ELF-1 (cell line): ENCODE results near the gene TAF4B.
"Not testable (repeated sequence)": the region's sequence is repeated elsewhere in the genome, so short reads cannot be mapped to it uniquely, and the experiment has no call there.

Experiments
- DNase-seq: peaks from one replicate; pipeline ENCODE4 v3.0.0-alpha.2; 2016; ENCODE audit warnings: low read depth, low spot score

The TAF4B gene

DNA sequence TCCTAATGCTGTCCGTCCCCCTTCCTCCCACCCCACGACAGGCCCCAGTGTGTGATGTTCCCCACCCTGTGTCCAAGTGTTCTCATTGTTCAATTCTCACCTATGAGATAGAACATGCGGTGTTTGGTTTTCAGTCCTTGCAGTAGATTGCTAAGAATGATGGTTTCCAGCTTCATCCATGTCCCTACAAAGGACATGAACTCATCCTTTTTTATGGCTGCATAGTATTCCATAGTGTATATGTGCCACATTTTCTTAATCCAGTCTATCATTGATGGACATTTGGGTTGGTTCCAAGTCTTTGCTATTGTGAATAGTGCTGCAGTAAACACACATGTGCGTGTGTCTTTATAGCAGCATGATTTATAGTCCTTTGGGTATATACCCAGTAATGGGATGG is 12.5 kb downstream of the TAF4B start:
- DNase-seq: not testable (repeated sequence)

DNA sequence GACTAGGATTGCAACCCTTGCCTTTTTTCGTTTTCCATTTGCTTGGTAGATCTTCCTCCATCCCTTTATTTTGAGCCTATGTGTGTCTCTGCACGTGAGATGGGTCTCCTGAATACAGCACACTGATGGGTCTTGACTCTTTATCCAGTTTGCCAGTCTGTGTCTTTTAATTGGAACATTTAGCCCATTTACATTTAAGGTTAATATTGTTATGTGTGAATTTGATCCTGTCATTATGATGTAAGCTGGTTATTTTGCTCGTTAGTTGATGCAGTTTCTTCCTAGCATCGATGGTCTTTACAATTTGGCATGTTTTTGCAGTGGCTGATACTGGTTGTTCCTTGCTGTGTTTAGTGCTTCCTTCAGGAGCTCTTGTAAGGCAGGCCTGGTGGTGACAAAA is 16.1 kb downstream of the TAF4B start:
- not testable (repeated sequence) for DNase-seq

DNA sequence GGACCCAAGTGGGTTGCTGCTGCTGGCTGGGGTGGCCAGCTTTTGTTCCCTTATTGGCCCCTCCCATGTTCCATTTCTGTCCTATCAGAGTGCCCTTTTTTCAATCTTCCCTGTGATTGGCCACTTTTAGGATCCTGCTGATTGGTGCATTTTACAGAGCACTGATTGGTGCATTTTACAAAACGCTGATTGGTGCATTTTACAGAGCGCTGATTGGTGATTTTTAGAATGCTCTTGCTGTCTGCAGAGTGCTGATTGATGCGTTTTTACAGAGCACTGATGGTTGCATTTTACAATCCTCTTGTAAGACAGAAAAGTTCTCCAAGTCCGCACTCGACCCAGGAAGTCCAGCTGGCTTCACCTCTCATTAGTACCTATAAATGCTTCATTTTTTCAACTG is 19.2 kb downstream of the TAF4B start:
- DNase-seq: not testable (repeated sequence)

DNA sequence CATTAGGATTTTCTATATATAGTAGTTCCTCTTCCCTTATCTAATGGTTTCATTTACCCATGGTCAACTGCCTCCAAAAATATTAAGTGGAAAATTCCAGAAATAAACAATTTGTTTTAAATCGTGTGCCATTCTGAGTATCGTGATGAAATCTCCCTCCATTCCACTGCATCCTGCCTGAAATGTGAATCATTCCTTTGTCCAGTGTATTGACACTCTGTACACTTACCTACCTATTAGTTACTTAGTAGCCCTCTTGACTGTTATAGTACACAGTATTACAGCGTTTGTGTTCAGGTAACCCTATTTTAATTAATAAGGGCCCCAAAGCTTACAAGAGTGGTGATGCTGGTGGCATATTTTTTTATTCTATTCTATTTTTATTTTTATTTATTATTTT is 26.2 kb downstream of the TAF4B start:
- DNase-seq: no peak

DNA sequence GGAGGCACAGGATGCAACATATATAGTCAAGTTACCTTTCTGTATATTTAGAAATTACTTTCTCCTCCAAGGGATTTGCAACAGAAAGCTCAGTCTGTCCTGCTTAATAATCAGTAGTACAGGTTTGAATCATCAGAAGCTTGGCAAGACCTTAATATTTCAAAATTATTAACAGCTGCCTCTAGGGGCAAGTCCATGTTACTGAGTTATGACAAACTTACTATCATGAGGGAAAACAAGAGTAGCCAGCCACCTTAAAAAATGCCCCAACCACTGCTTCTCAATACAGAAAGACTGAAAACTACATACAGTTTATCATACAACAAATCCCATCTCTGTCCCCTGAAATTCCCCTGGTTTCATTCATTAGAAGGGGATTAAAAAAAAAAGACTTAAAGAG is 28.6 kb downstream of the TAF4B start:
- not testable (repeated sequence) for DNase-seq

DNA sequence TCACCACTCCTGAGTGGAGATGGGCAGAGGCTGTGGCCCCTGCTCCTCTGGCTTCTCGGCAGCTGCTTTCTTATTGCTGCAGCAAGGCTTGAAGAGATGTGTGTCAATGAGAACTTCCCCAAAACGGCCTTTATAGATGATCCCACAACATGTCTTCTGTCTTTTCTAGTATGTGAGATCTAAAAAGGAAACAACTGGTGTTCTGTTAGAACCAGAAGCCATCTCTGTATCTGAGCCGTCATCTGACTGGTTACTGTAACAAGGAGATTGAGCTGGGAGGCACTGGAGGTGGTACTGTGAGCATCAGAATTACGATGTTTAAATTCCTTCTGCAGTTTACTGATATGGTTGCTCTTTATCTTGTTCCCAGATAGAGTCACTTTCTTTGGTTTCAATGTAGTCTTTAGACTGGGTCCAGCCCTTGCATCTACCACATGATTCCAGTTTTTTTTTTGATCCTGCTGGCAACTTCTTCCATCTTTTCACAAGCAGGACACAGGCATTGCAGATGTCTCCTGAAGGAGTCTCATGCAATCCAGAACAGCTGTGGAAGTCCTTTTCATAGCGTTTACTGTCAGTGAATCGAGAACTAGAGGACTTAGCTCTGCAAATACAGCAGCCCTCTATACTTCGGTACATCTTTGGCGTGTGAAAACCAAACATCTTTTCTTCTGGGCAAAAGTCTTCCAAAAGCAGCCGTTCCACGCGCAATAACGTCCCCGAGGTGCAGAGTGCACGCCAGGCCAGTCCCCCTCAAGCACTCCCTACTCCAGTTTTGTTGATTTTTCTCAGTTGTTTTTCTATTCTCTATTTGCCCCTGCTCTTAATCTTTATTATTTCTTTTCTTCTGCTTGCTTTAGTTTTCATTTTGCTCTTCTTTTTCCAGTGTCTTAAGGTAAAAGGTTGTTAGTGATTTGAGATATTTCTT is 29.7 kb downstream of the TAF4B start:
- DNase-seq: no peak

DNA sequence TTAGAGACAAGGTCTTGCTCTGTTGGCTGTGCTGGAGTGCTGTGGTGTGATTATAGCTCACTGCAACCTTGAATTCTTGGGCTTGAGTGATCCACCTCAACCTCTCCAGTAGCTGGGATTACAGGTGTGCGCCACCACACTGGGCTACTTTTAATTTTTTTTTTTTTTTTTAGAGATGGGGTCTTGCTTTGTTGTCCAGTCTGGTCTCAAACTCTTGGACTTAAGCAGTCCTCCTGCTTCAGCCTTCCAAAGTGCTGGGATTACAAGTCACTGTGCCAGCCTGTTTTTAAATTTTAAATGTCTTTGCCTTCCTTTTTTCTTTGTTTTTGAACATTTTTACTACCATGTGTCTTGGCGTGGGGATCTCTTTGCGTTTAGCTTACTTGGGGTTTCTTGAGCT is 32.5 kb downstream of the TAF4B start:
- no peak for DNase-seq

DNA sequence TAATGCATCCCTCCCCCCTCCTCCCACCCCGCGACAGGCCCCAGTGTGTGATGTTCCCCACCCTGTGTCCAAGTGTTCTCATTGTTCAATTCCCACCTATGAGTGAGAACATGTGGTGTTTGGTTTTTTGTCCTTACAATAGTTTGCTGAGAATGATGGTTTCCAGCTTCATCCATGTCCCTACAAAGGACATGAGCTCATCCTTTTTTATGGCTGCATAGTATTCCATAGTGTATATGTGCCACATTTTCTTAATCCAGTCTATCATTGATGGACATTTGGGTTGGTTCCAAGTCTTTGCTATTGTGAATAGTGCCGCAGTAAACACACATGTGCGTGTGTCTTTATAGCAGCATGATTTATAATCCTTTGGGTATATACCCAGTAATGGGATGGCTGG is 33.2 kb downstream of the TAF4B start:
- not testable (repeated sequence) for DNase-seq

DNA sequence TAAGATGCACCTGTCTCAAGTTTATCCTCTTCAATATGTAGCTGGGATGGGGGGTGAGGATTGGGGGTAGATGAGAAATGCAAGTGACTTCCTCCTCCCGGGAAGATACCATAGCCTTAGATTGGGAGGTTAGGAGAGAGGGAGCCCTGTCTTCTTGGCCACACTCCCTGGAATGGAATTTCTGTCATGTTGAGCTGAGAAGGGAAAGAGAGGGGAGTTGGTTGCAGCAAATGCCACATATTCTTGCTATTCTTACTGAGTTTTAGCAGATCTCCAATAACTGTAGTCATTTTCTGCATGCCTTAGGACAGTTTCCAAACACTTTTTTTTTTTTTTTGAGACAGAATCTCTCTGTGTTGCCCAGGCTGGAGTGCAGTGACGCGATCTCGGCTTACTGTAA is 35.9 kb downstream of the TAF4B start:
- no peak for DNase-seq

DNA sequence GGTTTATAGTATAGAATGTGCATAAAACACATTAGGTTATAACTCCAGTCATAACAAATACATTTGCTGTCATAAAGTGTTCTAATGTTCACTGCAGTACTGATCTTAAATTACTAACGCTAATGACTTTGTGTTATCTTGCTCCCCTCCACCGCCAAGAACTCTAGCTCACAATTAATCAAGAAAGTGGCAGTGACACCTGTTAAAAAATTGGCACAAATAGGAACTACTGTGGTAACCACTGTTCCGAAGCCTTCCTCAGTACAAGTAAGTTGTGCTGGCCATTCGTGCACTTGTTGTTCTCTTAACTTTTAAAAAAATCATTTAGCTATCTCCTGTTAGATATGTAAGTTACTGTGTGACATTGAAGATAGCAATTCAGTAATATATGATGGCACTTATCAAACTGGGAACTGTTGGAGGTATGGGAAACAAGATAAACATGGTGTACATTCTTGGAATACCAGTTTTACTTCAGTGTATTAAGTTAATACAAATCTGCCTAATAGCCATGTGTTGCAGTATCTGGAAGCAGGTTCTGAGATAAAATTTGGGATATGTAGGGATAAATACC is 41.2 kb downstream of the TAF4B start:
- DNase-seq: no peak

DNA sequence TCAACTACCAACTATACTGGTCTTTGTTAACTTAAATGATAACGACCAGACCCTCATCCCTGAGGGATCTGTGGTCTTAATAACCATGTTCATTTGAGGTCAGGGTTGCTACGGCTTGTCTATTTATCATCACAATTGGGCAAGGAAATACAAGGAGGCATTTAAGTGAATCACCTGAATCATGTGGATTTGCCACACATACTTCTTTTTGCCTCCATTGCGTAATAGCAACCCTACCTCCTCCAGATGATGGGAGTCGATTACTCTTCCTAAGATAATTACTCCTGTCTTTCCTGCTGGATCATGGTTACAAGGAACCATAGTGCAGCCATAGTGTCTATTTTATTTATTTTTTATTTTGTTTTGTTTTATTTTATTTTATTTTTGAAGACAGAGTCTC is 42.2 kb downstream of the TAF4B start:
- no peak for DNase-seq

DNA sequence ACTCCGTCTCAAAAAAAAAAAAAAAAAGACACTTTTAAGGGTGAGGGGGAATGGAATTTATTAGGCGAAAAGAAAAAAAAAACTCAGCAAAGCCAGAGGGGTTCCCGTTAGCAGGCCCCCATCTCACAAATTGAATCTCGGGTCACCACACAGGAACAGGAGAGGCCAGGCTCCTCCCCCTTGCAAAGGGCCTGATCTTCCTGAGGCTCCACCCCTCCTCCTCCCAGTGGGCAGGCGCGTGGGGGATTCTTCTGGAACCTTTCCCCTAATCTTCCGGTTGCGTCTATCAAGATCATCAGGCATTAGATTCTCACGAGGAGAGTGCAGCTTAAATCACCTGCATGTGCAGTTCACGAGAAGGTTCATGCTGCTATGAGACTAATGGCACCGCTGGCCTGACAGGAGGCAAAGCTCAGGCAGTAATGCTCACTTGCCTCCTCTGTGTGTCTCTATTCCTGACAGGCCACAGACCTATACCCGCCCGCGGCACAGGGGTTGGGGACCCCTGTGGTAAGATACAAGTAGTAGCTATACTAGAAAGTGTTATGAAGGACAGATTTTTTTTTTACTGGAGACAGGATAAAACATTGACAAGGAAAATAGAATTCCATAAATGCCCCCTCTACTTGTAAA is 45.8 kb downstream of the TAF4B start:
- no peak for DNase-seq

DNA sequence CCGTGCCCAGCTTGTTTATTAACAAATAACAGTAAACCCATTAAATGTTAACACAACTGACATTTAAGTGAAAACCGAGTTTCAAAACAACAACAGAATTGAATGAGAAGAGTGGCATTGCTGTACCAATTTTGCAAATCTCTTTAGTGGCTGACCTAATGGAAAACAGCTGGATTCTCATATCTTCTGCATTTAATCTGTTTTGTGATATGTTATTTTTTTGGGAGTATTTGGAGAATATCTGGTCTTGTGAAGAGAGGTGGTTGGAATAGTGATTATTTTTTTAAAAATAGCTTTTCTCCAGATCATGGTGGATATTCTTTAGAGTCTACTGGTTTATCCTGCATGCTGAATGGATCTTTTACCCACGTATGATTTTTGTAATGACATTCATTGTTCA is 51.1 kb downstream of the TAF4B start:
- no peak for DNase-seq

DNA sequence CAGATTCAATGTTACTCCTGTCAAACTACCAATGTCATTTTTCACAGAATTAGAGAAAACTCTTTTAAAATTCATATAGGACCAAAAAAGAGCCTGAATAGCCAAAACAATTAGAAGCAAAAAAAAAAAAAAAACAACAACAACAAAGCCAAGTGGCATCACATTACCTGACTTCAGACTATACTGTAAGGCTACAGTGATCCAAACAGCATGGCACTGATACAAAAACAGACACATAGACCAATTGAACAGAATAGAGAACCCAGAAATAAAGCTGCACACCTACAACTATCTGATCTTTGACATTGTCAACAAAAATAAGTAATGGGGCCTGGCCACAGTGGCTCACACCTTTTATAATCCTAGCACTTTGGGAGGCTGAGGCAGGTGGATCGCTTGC is 53.2 kb downstream of the TAF4B start:
- no peak for DNase-seq

DNA sequence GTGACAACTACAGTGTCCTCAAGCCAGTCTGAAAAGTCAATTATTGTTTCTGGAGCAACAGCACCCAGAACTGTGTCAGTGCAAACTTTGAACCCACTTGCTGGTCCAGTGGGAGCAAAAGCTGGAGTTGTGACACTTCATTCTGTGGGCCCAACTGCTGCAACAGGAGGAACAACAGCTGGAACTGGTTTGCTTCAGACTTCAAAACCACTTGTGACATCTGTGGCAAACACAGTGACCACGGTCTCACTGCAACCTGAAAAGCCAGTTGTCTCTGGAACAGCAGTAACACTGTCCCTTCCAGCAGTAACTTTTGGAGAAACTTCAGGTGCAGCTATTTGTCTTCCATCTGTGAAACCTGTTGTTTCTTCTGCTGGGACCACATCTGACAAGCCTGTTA is 59.8 kb downstream of the TAF4B start:
- DNase-seq: no peak

DNA sequence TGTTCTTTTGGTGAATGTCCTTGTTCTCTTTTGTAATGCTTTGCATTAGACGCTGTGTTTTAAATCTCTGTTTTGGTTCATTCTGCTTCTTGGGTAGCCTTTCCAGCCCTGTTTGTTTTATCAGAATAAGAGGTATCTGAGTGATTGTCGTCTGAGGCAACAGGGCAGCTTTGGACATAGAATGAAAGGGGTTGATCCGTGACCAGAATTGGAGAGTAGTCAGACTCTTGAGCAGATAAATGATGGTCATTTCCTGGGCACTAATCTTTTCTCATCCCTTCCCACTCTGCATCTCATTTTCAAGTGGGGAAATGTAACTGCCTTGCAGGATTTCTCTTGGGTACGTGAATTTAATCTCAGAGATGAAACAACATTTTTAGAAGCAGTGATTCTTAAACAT is 61.4 kb downstream of the TAF4B start:
- DNase-seq: no peak

DNA sequence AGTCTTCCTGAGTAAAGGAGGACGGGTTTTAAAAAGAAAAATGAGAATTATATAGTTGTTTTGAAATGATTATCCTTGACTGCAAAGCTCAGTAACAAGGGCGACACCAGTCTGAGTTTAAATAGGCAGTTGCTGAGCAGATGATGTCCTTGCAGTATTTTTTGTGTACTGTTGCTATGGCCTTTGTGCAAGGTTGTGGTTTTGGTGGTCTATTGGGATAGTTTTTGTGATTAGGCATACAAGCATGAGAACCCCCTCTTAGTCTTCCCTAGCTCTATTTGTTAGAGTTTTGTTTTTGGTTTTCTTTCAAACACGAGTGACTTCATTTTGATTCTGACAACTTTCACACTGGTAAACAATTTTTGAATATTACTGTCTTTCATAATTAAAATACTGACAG is 64.1 kb downstream of the TAF4B start:
- no peak for DNase-seq

DNA sequence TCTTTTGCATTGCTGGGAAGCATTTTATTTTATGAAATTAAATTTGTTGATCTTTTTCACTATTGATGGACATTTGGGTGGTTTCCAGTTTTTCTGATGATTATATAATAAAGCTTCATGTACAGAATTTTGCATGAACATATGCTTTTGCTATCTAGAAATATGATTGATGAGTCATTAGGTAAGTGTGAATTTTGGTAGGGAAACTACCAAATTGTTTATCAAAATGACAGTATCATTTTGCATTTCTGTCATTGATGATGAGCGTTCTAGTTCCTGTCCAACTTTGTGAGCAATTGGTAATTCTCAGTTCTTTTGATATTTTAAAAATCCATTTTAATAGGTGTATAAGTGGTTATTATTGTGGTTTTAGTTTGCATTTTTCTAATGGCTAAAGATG is 67.7 kb downstream of the TAF4B start:
- DNase-seq: no peak

DNA sequence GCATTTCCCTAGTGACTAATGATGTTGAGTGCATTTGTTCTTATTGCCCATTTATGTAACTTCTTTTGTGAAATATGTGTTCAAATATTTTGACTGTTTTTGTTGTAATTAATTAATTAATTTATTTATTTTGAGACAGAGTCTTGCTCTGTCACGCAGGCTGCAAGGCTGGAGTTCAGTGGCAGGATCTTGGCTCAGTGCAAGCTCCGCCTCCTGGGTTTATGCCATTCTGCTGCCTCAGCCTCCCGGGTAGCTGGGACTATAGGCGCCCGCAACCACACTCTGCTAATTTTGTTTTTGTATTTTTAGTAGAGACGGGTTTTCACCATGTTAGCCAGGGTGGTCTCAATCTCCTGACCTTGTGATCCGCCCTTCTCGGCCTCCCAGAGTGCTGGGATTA is 71.9 kb downstream of the TAF4B start:
- DNase-seq: no peak

DNA sequence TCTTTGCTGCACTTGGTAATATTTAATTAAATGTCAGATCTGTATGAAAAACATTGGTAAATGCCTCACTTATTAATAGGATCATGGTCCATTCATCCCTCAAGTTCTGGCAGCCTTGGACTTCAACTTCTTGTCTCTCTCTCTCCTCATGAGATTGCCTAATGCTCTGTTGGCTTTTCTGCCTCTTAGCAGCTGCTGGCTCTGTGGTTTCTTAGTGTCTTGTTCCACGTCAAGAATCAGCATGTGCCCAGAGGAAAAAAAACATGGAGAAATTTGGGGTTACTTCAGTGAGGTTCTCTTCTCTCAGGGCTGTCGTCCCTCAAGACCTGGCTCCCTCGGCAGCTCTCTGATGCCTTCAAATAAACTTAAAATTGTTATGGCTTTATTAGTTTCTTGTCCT is 75.4 kb downstream of the TAF4B start:
- no peak for DNase-seq

DNA sequence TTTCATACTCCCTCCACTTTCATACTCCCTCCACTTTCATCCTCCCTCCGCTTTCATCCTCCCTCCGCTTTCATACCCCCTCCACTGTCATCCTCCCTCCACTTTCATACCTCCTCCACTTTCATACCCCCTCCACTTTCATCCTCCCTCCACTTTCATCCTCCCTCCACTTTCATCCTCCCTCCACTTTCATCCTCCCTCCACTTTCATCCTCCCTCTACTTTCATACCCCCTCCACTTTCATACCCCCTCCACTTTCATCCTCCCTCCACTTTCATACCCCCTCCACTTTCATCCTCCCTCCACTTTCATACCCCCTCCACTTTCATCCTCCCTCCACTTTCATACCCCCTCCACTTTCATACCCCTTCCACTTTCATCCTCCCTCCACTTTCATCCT is 77.0 kb downstream of the TAF4B start:
- not testable (repeated sequence) for DNase-seq

DNA sequence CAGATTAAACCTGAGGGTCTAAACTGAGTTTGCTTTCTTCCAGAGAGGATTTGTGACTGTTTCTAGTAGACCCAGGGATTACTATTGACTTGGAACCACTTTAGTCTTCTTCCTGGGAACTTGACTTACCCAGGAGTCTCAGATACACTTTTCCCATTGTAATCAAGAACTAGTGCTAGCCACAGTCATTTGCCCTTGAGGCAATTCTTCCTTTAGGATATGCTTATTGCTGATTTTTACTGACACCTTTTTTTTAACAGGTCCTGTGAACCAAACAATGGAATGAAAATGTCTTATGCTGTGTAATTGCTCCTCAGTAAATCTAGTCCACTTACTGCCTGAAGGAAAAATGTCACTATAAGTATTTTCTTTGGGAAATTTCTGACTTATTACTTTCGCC is 78.3 kb downstream of the TAF4B start:
- DNase-seq: no peak
